Keratinocyte (primary cell): ENCODE results near the gene SCNN1G.

Experiments
- EZH2 ChIP-seq: IDR thresholded peaks from one replicate; pipeline ENCODE4 v1.6.1; 2012; ENCODE audit warnings: inconsistent platforms, mild to moderate bottlenecking, low read length, moderate library complexity
- TF ChIP-seq, protein P1 (sequence below), 3 experiments: IDR thresholded peaks in 1 of 3; conservative IDR thresholded peaks in 1 of 3; optimal IDR thresholded peaks in 1 of 3; 2 replicates in 2 of 3; 3 replicates in 1 of 3; pipeline versions ENCODE3 to v1.5.1; 2011; ENCODE audit warnings: low read length in 3 of 3, mild to moderate bottlenecking in 3 of 3, moderate library complexity in 2 of 3, control low read depth in 1 of 3, inconsistent platforms in 1 of 3; ENCODE audit not compliant: insufficient read depth in 2 of 3; ENCODE audit errors: extremely low read depth in 1 of 3

- TF ChIP-seq, protein P1, sequence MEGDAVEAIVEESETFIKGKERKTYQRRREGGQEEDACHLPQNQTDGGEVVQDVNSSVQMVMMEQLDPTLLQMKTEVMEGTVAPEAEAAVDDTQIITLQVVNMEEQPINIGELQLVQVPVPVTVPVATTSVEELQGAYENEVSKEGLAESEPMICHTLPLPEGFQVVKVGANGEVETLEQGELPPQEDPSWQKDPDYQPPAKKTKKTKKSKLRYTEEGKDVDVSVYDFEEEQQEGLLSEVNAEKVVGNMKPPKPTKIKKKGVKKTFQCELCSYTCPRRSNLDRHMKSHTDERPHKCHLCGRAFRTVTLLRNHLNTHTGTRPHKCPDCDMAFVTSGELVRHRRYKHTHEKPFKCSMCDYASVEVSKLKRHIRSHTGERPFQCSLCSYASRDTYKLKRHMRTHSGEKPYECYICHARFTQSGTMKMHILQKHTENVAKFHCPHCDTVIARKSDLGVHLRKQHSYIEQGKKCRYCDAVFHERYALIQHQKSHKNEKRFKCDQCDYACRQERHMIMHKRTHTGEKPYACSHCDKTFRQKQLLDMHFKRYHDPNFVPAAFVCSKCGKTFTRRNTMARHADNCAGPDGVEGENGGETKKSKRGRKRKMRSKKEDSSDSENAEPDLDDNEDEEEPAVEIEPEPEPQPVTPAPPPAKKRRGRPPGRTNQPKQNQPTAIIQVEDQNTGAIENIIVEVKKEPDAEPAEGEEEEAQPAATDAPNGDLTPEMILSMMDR (optimal IDR thresholded peaks at IDR 0.05 in 1 of 3, IDR thresholded peaks at IDR 0.05 in 1 of 3, conservative IDR thresholded peaks at IDR 0.05 in 1 of 3; ENCODE audit: extremely low read depth in 1 of 3, insufficient read depth in 2 of 3, low read length in 3 of 3) = no peak
- TF ChIP-seq EZH2 = no peak
These were observed 3.6 kb downstream of the SCNN1G start for GRCh38 chr16:23186171-23186570.
